NT2/D1 (cell line): ENCODE measurements around the gene PTH2.

Experiments used
- SUZ12 ChIP-seq: IDR thresholded peaks from 2 replicates; pipeline ENCODE4 v1.6.1; 2011; ENCODE audit not compliant: insufficient read length, insufficient read depth; ENCODE audit errors: extremely low read depth
- YY1 ChIP-seq: IDR thresholded peaks from 2 replicates; pipeline ENCODE4 v1.6.1; 2011; ENCODE audit not compliant: insufficient read length, insufficient read depth
- ZNF274 ChIP-seq: IDR thresholded peaks from 2 replicates; pipeline ENCODE4 v1.6.1; 2011; ENCODE audit warnings: mild to moderate bottlenecking, low read depth, low read length

- TF ChIP-seq YY1 = no peak
- TF ChIP-seq ZNF274 = no peak
- no peak for TF ChIP-seq SUZ12
These were observed 36.1 kb upstream of the PTH2 start for GRCh38 chr19:49459388-49459787.
